ENCODE data around the gene EPHB1.
"Not testable (repeated sequence)": the region's sequence is repeated elsewhere in the genome, so short reads cannot be mapped to it uniquely, and the experiment has no call there.

Gene EPHB1

GRCh38 chr3:135023996-135024658 is 229.1 kb downstream of the EPHB1 start:
- no peaks in the 10 kb centered on the region for H3K9me3 ChIP-seq (ENCODE audit: control insufficient read depth, insufficient read depth, low read length)
- no peaks in the 10 kb centered on the region for H3K27me3 ChIP-seq (ENCODE audit: control insufficient read depth, insufficient read depth, low read length)
- no peak overlapping the region for H3K4me3 ChIP-seq (ENCODE audit: low read depth, low read length)
- no peak overlapping the region for H3K9ac ChIP-seq (ENCODE audit: low read depth, low read length)
- no peaks in the 10 kb centered on the region for H3K4me1 ChIP-seq (ENCODE audit: control insufficient read depth, insufficient read depth, low read length)
- no peaks in the 10 kb centered on the region for H3K36me3 ChIP-seq (ENCODE audit: control insufficient read depth, insufficient read depth, low read length)

- H3K9me3 ChIP-seq (ENCODE audit: control insufficient read depth, insufficient read depth, low read length); H3K9ac ChIP-seq (ENCODE audit: low read depth, low read length); H3K36me3 ChIP-seq (ENCODE audit: control insufficient read depth, insufficient read depth, low read length); H3K4me1 ChIP-seq (ENCODE audit: control insufficient read depth, insufficient read depth, low read length); H3K27me3 ChIP-seq (ENCODE audit: control insufficient read depth, insufficient read depth, low read length): not testable (repeated sequence)
- H3K4me3 ChIP-seq (ENCODE audit: low read depth, low read length) = peak overlapping the region; percentile 57
Measured at GRCh38 chr3:135030768-135031615, 235.9 kb downstream of the EPHB1 start.

- no peaks in the 10 kb centered on the region for H3K36me3 ChIP-seq (ENCODE audit: control insufficient read depth, insufficient read depth, low read length)
- no peaks in the 10 kb centered on the region for H3K27me3 ChIP-seq (ENCODE audit: control insufficient read depth, insufficient read depth, low read length)
- no peaks in the 10 kb centered on the region for H3K4me1 ChIP-seq (ENCODE audit: control insufficient read depth, insufficient read depth, low read length)
- no peak overlapping the region for H3K9ac ChIP-seq (ENCODE audit: low read depth, low read length)
- H3K4me3 ChIP-seq (ENCODE audit: low read depth, low read length) = no peak overlapping the region
- H3K9me3 ChIP-seq (ENCODE audit: control insufficient read depth, insufficient read depth, low read length) = no peaks in the 10 kb centered on the region
Measured at GRCh38 chr3:135033737-135034136, 238.7 kb downstream of the EPHB1 start.

GRCh38 chr3:135034291-135034768 is 239.3 kb downstream of the EPHB1 start:
- no peaks in the 10 kb centered on the region for H3K36me3 ChIP-seq (ENCODE audit: control insufficient read depth, insufficient read depth, low read length)
- no peaks in the 10 kb centered on the region for H3K4me1 ChIP-seq (ENCODE audit: control insufficient read depth, insufficient read depth, low read length)

GRCh38 chr3:135034891-135035440 is 239.9 kb downstream of the EPHB1 start:
- H3K4me1 ChIP-seq (ENCODE audit: control insufficient read depth, insufficient read depth, low read length) = no peaks in the 10 kb centered on the region
- no peaks in the 10 kb centered on the region for H3K9me3 ChIP-seq (ENCODE audit: control insufficient read depth, insufficient read depth, low read length)

More at GRCh38 chr3:135034291-135034768, 239.3 kb downstream of the EPHB1 start:
- Histone ChIP-seq H3K27me3 (ENCODE audit: control insufficient read depth, insufficient read depth, low read length) (no peaks in the 10 kb centered on the region), H3K9me3 (ENCODE audit: control insufficient read depth, insufficient read depth, low read length) (no peaks in the 10 kb centered on the region), H3K4me3 (ENCODE audit: low read depth, low read length) (no peak overlapping the region), H3K9ac (ENCODE audit: low read depth, low read length) (no peak overlapping the region)

GRCh38 chr3:135038186-135038585 is 243.1 kb downstream of the EPHB1 start:
- Histone ChIP-seq H3K9me3 (ENCODE audit: control insufficient read depth, insufficient read depth, low read length) (no peaks in the 10 kb centered on the region), H3K4me3 (ENCODE audit: low read depth, low read length) (no peak overlapping the region), H3K4me1 (ENCODE audit: control insufficient read depth, insufficient read depth, low read length) (no peaks in the 10 kb centered on the region), H3K36me3 (ENCODE audit: control insufficient read depth, insufficient read depth, low read length) (no peaks in the 10 kb centered on the region), H3K9ac (ENCODE audit: low read depth, low read length) (no peak overlapping the region), H3K27me3 (ENCODE audit: control insufficient read depth, insufficient read depth, low read length) (no peaks in the 10 kb centered on the region)

More at GRCh38 chr3:135034891-135035440, 239.9 kb downstream of the EPHB1 start:
- Histone ChIP-seq H3K9ac (ENCODE audit: low read depth, low read length) (no peak overlapping the region), H3K36me3 (ENCODE audit: control insufficient read depth, insufficient read depth, low read length) (no peaks in the 10 kb centered on the region), H3K27me3 (ENCODE audit: control insufficient read depth, insufficient read depth, low read length) (no peaks in the 10 kb centered on the region), H3K4me3 (ENCODE audit: low read depth, low read length) (no peak overlapping the region)

- H3K9ac ChIP-seq (ENCODE audit: low read depth, low read length); H3K9me3 ChIP-seq (ENCODE audit: control insufficient read depth, insufficient read depth, low read length); H3K4me1 ChIP-seq (ENCODE audit: control insufficient read depth, insufficient read depth, low read length); H3K27me3 ChIP-seq (ENCODE audit: control insufficient read depth, insufficient read depth, low read length); H3K4me3 ChIP-seq (ENCODE audit: low read depth, low read length); H3K36me3 ChIP-seq (ENCODE audit: control insufficient read depth, insufficient read depth, low read length): not testable (repeated sequence)
Measured at GRCh38 chr3:135039536-135039935, 244.5 kb downstream of the EPHB1 start.

GRCh38 chr3:135040321-135041240 is 245.5 kb downstream of the EPHB1 start:
- H3K27me3 ChIP-seq (ENCODE audit: control insufficient read depth, insufficient read depth, low read length) = no peaks in the 10 kb centered on the region
- no peaks in the 10 kb centered on the region for H3K4me1 ChIP-seq (ENCODE audit: control insufficient read depth, insufficient read depth, low read length)
- no peak overlapping the region for H3K9ac ChIP-seq (ENCODE audit: low read depth, low read length)

GRCh38 chr3:135041601-135042000 is 246.5 kb downstream of the EPHB1 start:
- H3K9me3 ChIP-seq (ENCODE audit: control insufficient read depth, insufficient read depth, low read length) = no peaks in the 10 kb centered on the region
- H3K27me3 ChIP-seq (ENCODE audit: control insufficient read depth, insufficient read depth, low read length) = no peaks in the 10 kb centered on the region
- H3K9ac ChIP-seq (ENCODE audit: low read depth, low read length) = no peak overlapping the region

More at GRCh38 chr3:135040321-135041240, 245.5 kb downstream of the EPHB1 start:
- H3K36me3 ChIP-seq (ENCODE audit: control insufficient read depth, insufficient read depth, low read length) = no peaks in the 10 kb centered on the region
- H3K4me3 ChIP-seq (ENCODE audit: low read depth, low read length) = no peak overlapping the region
- H3K9me3 ChIP-seq (ENCODE audit: control insufficient read depth, insufficient read depth, low read length) = no peaks in the 10 kb centered on the region

GRCh38 chr3:135047061-135047460 is 252.0 kb downstream of the EPHB1 start:
- H3K27me3 ChIP-seq (ENCODE audit: control insufficient read depth, insufficient read depth, low read length) = no peaks in the 10 kb centered on the region

More at GRCh38 chr3:135041601-135042000, 246.5 kb downstream of the EPHB1 start:
- Histone ChIP-seq H3K4me3 (ENCODE audit: low read depth, low read length) (no peak overlapping the region), H3K36me3 (ENCODE audit: control insufficient read depth, insufficient read depth, low read length) (no peaks in the 10 kb centered on the region), H3K4me1 (ENCODE audit: control insufficient read depth, insufficient read depth, low read length) (no peaks in the 10 kb centered on the region)

GRCh38 chr3:135050536-135050935 is 255.5 kb downstream of the EPHB1 start:
- Histone ChIP-seq H3K36me3 (ENCODE audit: control insufficient read depth, insufficient read depth, low read length) (no peaks in the 10 kb centered on the region), H3K27me3 (ENCODE audit: control insufficient read depth, insufficient read depth, low read length) (no peaks in the 10 kb centered on the region), H3K4me3 (ENCODE audit: low read depth, low read length) (no peak overlapping the region), H3K9ac (ENCODE audit: low read depth, low read length) (no peak overlapping the region), H3K4me1 (ENCODE audit: control insufficient read depth, insufficient read depth, low read length) (no peaks in the 10 kb centered on the region), H3K9me3 (ENCODE audit: control insufficient read depth, insufficient read depth, low read length) (no peaks in the 10 kb centered on the region)

More at GRCh38 chr3:135047061-135047460, 252.0 kb downstream of the EPHB1 start:
- H3K9me3 ChIP-seq (ENCODE audit: control insufficient read depth, insufficient read depth, low read length) = no peaks in the 10 kb centered on the region
- no peaks in the 10 kb centered on the region for H3K36me3 ChIP-seq (ENCODE audit: control insufficient read depth, insufficient read depth, low read length)
- H3K4me3 ChIP-seq (ENCODE audit: low read depth, low read length) = no peak overlapping the region
- no peaks in the 10 kb centered on the region for H3K4me1 ChIP-seq (ENCODE audit: control insufficient read depth, insufficient read depth, low read length)
- no peak overlapping the region for H3K9ac ChIP-seq (ENCODE audit: low read depth, low read length)
